Activated CD8-positive, alpha-beta memory T cell treated with anti-CD3 and anti-CD28 coated beads, Interleukin-2, amount 10 ng/mL, durations not matched to agents 7 days and 5 days (primary cell): ENCODE data around the gene NDUFS4. TPM values are rescaled to one million over a fixed set of nuclear protein-coding genes. Genes with fewer than 3 reads are reported as not detected.
A peak's percentile ranks its signal among the peaks of the same experiment; 100 is the strongest.
"Not testable (repeated sequence)": the region's sequence is repeated elsewhere in the genome, so short reads cannot be mapped to it uniquely, and the experiment has no call there.

ENCODE experiments used
- ATAC-seq: fragments of 150-1000 bp; cut with Tn5 transposase; one replicate; pipeline ENCODE4 v1.10.0; 2021; ENCODE audit warnings: moderate library complexity
- CTCF ChIA-PET: fragments of 350-600 bp; sonication (Branson Sonifier 250); formaldehyde crosslinking; loops from one replicate; lab custom pipeline; 2021; ENCODE audit warnings: antibody characterized with exemption; lab: Charles Lee
- DNase-seq: peaks from one replicate; pipeline ENCODE4 v3.0.0-alpha.2; 2020
- H3K27ac Mint-ChIP-seq: one replicate; pipeline ENCODE4 v1.8.0; 2021; ENCODE audit warnings: mild to moderate bottlenecking, mixed read lengths
- H3K27me3 Mint-ChIP-seq: one replicate; pipeline ENCODE4 v1.8.0; 2021; ENCODE audit warnings: mixed read lengths
- H3K36me3 Mint-ChIP-seq: one replicate; pipeline ENCODE4 v1.8.0; 2021; ENCODE audit warnings: mild to moderate bottlenecking, mixed read lengths
- H3K4me1 Mint-ChIP-seq: one replicate; pipeline ENCODE4 v1.8.0; 2021; ENCODE audit warnings: mixed read lengths
- H3K4me3 Mint-ChIP-seq: one replicate; pipeline ENCODE4 v1.8.0; 2021; ENCODE audit warnings: mild to moderate bottlenecking, moderate library complexity, mixed read lengths
- H3K9me3 Mint-ChIP-seq: one replicate; pipeline ENCODE4 v1.8.0; 2022; ENCODE audit warnings: low read depth, mixed read lengths
- total RNA-seq, 2 experiments: library from RNA; stranded (reverse); gene quantifications; one replicate each; pipeline ENCODE4 v1.2.3, GENCODE V29; 2021

Gene NDUFS4
- 10 to 100 TPM; 49.7 to 57.7 TPM for total RNA-seq

DNA sequence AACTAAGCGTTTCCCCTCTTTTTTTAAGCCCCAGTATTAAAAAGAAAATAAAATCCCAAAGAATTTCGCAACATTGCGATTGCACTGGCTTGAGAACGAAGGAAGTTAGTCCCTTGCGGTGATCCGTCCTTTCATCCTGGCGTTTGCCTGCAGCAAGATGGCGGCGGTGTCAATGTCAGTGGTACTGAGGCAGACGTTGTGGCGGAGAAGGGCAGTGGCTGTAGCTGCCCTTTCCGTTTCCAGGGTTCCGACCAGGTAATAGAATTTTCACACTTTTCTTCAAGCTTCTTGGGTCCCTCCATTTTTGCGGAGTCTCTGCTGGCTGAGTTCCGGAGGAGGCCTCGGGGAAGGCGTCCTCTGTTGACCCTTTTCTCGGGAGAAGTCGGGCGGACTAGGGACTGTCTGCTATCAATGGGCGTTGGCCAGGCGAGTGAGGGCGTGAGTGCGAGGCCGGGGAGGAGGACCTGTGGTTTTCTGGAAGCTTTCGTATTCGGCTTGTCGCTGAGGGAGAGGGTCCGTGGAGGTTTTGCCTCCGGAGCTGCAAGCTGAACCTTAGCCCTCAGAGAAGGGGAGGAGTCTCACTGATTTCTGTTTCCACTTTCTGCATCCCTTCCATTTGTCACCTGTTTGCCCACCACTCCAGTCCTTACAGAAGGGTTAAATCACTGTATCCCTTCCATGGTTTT, at the start of gene NDUFS4:
NDUFS4 (plus strand) TSS at position 134 of the 686 bp plus-strand sequence; CDS start at position 158, 24 bp downstream.
- Mint-ChIP-seq H3K36me3 (peaks cover 15% of the 10 kb centered on the region), H3K9me3 (peaks cover 8% of the 10 kb centered on the region), H3K27me3 (peaks cover 20% of the 10 kb centered on the region), H3K4me1 (peaks cover 23% of the 10 kb centered on the region), H3K4me3 (peak within 1 kb of the TSS; percentile 93), H3K27ac (peak within 1 kb of the TSS; percentile 94)
- DNase-seq (peak; percentile 89), ATAC-seq (peak; percentile 94)
- CTCF ChIA-PET: no interaction called here

DNA sequence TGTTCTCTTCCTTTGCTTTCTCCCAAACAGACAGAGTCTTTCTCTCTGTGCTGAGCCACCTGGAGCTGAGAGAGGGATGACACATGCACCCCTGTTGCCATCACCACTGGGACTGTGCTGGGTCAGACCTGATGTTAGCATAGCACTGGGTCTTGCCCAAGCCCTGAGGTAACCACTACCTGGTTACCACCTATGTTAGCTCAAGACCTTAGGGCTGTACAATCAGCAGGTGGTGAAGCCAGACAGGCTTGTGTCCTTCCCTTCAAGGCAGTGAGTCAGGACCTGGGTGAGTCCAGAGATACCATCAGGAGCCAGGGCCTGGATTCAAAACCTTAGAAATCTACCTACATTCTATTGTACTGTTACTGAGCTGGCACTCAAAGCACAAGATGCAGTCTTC, 47.9 kb upstream of the NDUFS4 start:
- H3K9me3 Mint-ChIP-seq: peaks cover 2% of the 10 kb centered on the region
- H3K4me3 Mint-ChIP-seq: no peak overlapping the region
- no peak overlapping the region for H3K27ac Mint-ChIP-seq
- H3K27me3 Mint-ChIP-seq: peaks cover 9% of the 10 kb centered on the region
- H3K36me3 Mint-ChIP-seq: no peaks in the 10 kb centered on the region
- CTCF ChIA-PET: no interaction called here
- no peak for ATAC-seq
- no peaks in the 10 kb centered on the region for H3K4me1 Mint-ChIP-seq
- DNase-seq: no peak

DNA sequence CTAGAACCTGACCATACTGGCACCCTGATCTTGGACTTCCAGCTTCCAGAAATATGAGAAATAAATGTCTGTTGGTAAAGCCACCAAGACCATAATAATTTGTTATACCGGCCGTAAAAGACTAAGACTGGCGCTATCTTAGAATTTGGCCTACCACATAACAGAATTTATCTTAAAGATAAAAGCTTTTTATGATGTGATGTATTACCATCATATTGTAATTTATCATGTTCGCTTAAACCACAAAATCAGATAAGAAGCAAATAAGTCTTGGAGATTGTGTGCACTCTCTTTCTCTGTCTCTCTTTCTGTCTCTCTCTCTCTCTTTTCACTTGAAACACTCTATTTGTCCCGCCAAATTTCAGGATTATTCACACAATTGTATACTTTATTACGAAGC, 44.5 kb upstream of the NDUFS4 start:
- CTCF ChIA-PET: no interaction called here
- no peaks in the 10 kb centered on the region for H3K36me3 Mint-ChIP-seq
- no peaks in the 10 kb centered on the region for H3K4me1 Mint-ChIP-seq
- ATAC-seq (no peak), DNase-seq (no peak)
- H3K9me3 Mint-ChIP-seq: no peaks in the 10 kb centered on the region
- H3K4me3 Mint-ChIP-seq: no peak overlapping the region
- H3K27ac Mint-ChIP-seq: no peak overlapping the region
- peaks cover 18% of the 10 kb centered on the region for H3K27me3 Mint-ChIP-seq

GRCh38 chr5:53520813-53521212, 39.6 kb upstream of the NDUFS4 start:
- CTCF ChIA-PET: no interaction called here
- DNase-seq: no peak
- H3K4me3 Mint-ChIP-seq: no peak overlapping the region
- H3K27me3 Mint-ChIP-seq: peaks cover 13% of the 10 kb centered on the region
- ATAC-seq: no peak
- no peaks in the 10 kb centered on the region for H3K4me1 Mint-ChIP-seq
- no peaks in the 10 kb centered on the region for H3K9me3 Mint-ChIP-seq
- H3K27ac Mint-ChIP-seq: no peak overlapping the region
- H3K36me3 Mint-ChIP-seq: no peaks in the 10 kb centered on the region

GRCh38 chr5:53537711-53538110, 22.7 kb upstream of the NDUFS4 start:
- Mint-ChIP-seq H3K36me3 (no peaks in the 10 kb centered on the region), H3K27me3 (peaks cover 22% of the 10 kb centered on the region), H3K27ac (no peak overlapping the region), H3K4me1 (no peaks in the 10 kb centered on the region), H3K9me3 (no peaks in the 10 kb centered on the region), H3K4me3 (no peak overlapping the region)
- no peak for DNase-seq
- no peak for ATAC-seq
- CTCF ChIA-PET: no interaction called here

DNA sequence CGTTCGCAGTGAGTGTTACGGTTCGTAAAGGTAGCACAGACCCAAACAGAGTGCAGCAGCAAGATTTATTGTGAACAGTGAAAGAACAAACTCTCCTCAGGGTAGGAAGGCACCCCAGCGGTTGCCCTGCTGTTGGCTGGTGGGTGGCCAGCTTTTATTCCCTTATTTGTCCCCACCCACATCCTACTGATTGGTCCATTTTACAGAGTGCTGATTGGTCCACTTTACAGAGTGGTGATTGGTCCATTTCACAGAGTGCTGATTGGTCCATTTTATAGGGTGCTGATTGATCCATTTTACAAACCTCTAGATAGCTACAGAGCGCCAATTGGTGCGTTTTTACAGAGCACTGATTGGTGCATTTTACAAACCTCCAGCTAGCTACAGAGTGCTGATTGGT, 19.7 kb upstream of the NDUFS4 start:
- not testable (repeated sequence) for H3K36me3 Mint-ChIP-seq, ATAC-seq, H3K4me3 Mint-ChIP-seq, H3K4me1 Mint-ChIP-seq, H3K27ac Mint-ChIP-seq, DNase-seq, H3K9me3 Mint-ChIP-seq
- peaks cover 31% of the 10 kb centered on the region for H3K27me3 Mint-ChIP-seq
- CTCF ChIA-PET: interaction anchor here (0.6 kb wide), 1 partner anchor 59 kb away, joined by 5 read pairs; no protein-coding TSS in a partner anchor

- CTCF ChIA-PET: no interaction called here
- Mint-ChIP-seq H3K4me1 (peaks cover 2% of the 10 kb centered on the region), H3K27me3 (peaks cover 30% of the 10 kb centered on the region), H3K4me3 (no peak overlapping the region), H3K9me3 (no peaks in the 10 kb centered on the region), H3K36me3 (no peaks in the 10 kb centered on the region), H3K27ac (no peak overlapping the region)
- ATAC-seq (no peak), DNase-seq (no peak)
Observed at GRCh38 chr5:53541859-53542258, 18.6 kb upstream of the NDUFS4 start.

- Mint-ChIP-seq H3K27me3 (peaks cover 26% of the 10 kb centered on the region), H3K36me3 (no peaks in the 10 kb centered on the region), H3K4me3 (no peak overlapping the region), H3K27ac (no peak overlapping the region), H3K9me3 (no peaks in the 10 kb centered on the region), H3K4me1 (peaks cover 2% of the 10 kb centered on the region)
- CTCF ChIA-PET: no interaction called here
- no peak for DNase-seq
- no peak for ATAC-seq
Observed at GRCh38 chr5:53542926-53543325, 17.5 kb upstream of the NDUFS4 start.

DNA sequence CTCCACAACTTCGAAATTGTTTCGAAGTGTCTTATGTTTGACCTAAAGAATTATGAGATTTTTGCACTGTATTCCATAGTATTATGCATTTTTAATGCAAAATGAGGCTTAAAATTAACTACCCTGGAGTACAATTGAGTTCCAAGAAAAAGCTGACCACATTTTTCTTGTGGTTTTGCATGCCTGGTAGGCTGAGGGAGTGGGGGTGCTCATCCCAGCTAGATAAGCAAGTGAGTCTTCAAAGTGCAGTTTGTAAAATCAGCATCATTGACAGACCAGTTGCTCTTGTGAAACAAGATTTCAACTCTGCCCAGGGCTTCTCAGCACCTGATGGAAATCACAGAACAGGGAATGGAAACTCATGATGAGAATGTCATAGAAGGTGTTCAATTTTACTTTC, 17.0 kb upstream of the NDUFS4 start:
- CTCF ChIA-PET: no interaction called here

DNA sequence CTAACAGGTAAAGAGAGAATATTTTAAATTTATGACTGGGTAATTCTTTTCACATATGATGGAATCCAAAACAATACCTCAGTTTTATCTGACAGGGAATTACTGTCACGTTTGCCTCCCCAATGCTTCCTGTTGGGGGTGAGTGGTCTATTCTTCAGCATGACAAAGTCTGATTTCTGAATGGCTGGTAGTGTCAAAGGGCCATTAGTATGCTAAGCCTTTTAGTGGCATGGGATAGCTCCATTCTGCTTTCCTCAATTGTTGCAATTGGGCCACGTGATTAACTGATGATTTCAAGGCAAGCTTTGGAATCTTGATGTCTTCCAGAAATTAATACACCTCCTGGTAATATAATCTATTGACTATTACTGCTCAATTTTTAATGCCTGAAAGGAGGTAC, 14.7 kb upstream of the NDUFS4 start:
- no peaks in the 10 kb centered on the region for H3K9me3 Mint-ChIP-seq
- no peak for ATAC-seq
- peaks cover 25% of the 10 kb centered on the region for H3K27me3 Mint-ChIP-seq
- peaks cover 5% of the 10 kb centered on the region for H3K4me1 Mint-ChIP-seq
- H3K36me3 Mint-ChIP-seq: no peaks in the 10 kb centered on the region
- CTCF ChIA-PET: no interaction called here
- DNase-seq: no peak
- no peak overlapping the region for H3K27ac Mint-ChIP-seq
- H3K4me3 Mint-ChIP-seq: no peak overlapping the region

More for the DNA sequence above, 17.0 kb upstream of the NDUFS4 start:
- no peak for ATAC-seq
- H3K4me3 Mint-ChIP-seq: no peak overlapping the region
- no peak overlapping the region for H3K27ac Mint-ChIP-seq
- H3K9me3 Mint-ChIP-seq: no peaks in the 10 kb centered on the region
- H3K27me3 Mint-ChIP-seq: peaks cover 26% of the 10 kb centered on the region
- peaks cover 2% of the 10 kb centered on the region for H3K4me1 Mint-ChIP-seq
- DNase-seq: no peak
- H3K36me3 Mint-ChIP-seq: no peaks in the 10 kb centered on the region

GRCh38 chr5:53547226-53547625, 13.2 kb upstream of the NDUFS4 start:
- H3K4me1 Mint-ChIP-seq: peaks cover 5% of the 10 kb centered on the region
- ATAC-seq (no peak), DNase-seq (no peak)
- no peak overlapping the region for H3K4me3 Mint-ChIP-seq
- no peak overlapping the region for H3K27ac Mint-ChIP-seq
- CTCF ChIA-PET: no interaction called here
- H3K9me3 Mint-ChIP-seq: no peaks in the 10 kb centered on the region
- H3K27me3 Mint-ChIP-seq: peaks cover 20% of the 10 kb centered on the region
- H3K36me3 Mint-ChIP-seq: no peaks in the 10 kb centered on the region

GRCh38 chr5:53548501-53548900, 11.9 kb upstream of the NDUFS4 start:
- H3K36me3 Mint-ChIP-seq, H3K27ac Mint-ChIP-seq, CTCF ChIA-PET, H3K9me3 Mint-ChIP-seq, DNase-seq, H3K4me3 Mint-ChIP-seq, H3K4me1 Mint-ChIP-seq, ATAC-seq: not testable (repeated sequence)
- H3K27me3 Mint-ChIP-seq: peaks cover 27% of the 10 kb centered on the region

DNA sequence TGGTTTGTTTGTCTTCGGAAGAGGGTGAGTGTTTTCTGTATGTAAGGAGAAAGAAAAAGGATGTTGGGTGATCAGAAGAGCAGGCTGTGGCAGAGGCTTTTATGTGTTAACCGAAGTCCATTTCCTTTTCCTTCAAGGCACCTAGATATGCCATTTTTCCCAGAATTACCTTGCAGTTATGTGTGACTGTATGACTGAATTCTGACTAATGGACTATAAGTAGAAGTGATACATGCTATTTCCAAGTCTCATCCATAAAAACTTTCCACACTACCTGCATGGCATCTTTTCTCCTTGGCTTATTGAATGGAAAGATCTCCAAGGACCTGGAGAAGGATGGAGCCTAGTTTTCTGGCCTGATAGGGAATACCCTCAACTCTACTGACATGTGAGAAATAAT, 10.6 kb upstream of the NDUFS4 start:
- peaks cover 29% of the 10 kb centered on the region for H3K27me3 Mint-ChIP-seq
- ATAC-seq (no peak), DNase-seq (no peak)
- no peaks in the 10 kb centered on the region for H3K9me3 Mint-ChIP-seq
- no peaks in the 10 kb centered on the region for H3K36me3 Mint-ChIP-seq
- CTCF ChIA-PET: no interaction called here
- H3K4me3 Mint-ChIP-seq: no peak overlapping the region
- no peak overlapping the region for H3K27ac Mint-ChIP-seq
- peaks cover 2% of the 10 kb centered on the region for H3K4me1 Mint-ChIP-seq

- Mint-ChIP-seq H3K36me3 (no peaks in the 10 kb centered on the region), H3K4me3 (no peak overlapping the region), H3K4me1 (peaks cover 2% of the 10 kb centered on the region), H3K9me3 (no peaks in the 10 kb centered on the region), H3K27ac (no peak overlapping the region), H3K27me3 (peaks cover 41% of the 10 kb centered on the region)
- DNase-seq (no peak), ATAC-seq (no peak)
- CTCF ChIA-PET: no interaction called here
Observed at GRCh38 chr5:53552561-53552960, 7.9 kb upstream of the NDUFS4 start.
